ENCODE measurements around the gene GRID2.

GRID2 gene

GRCh38 chr4:92580816-92581215, 277.1 kb downstream of the GRID2 start:
- TF ChIP-seq GATA1 (IDR thresholded peaks at IDR 0.05; ENCODE audit: low read depth, low read length) (no peak), POLR2A (IDR thresholded peaks at IDR 0.05; ENCODE audit: low read length) (no peak)
- no peak for DNase-seq

GRCh38 chr4:92599044-92599443, 295.3 kb downstream of the GRID2 start:
- no peak for DNase-seq
- no peak for TF ChIP-seq GATA1 (IDR thresholded peaks at IDR 0.05; ENCODE audit: low read depth, low read length)
- TF ChIP-seq POLR2A (IDR thresholded peaks at IDR 0.05; ENCODE audit: low read length) = no peak

- DNase-seq = no peak
- TF ChIP-seq GATA1 (IDR thresholded peaks at IDR 0.05; ENCODE audit: low read depth, low read length) = no peak
- TF ChIP-seq POLR2A (IDR thresholded peaks at IDR 0.05; ENCODE audit: low read length) = no peak
These were observed 296.9 kb downstream of the GRID2 start for GRCh38 chr4:92600638-92601037.

GRCh38 chr4:92606227-92606626, 302.5 kb downstream of the GRID2 start:
- no peak for TF ChIP-seq POLR2A (IDR thresholded peaks at IDR 0.05; ENCODE audit: low read length)
- TF ChIP-seq GATA1 (IDR thresholded peaks at IDR 0.05; ENCODE audit: low read depth, low read length) = no peak
- DNase-seq = no peak

GRCh38 chr4:92615049-92615448, 311.3 kb downstream of the GRID2 start:
- TF ChIP-seq POLR2A (IDR thresholded peaks at IDR 0.05; ENCODE audit: low read length) (no peak), GATA1 (IDR thresholded peaks at IDR 0.05; ENCODE audit: low read depth, low read length) (no peak)
- no peak for DNase-seq

GRCh38 chr4:92618968-92619367, 315.2 kb downstream of the GRID2 start:
- no peak for DNase-seq
- TF ChIP-seq GATA1 (IDR thresholded peaks at IDR 0.05; ENCODE audit: low read depth, low read length) = no peak
- no peak for TF ChIP-seq POLR2A (IDR thresholded peaks at IDR 0.05; ENCODE audit: low read length)

GRCh38 chr4:92629302-92629701, 325.5 kb downstream of the GRID2 start:
- no peak for TF ChIP-seq GATA1 (IDR thresholded peaks at IDR 0.05; ENCODE audit: low read depth, low read length)
- no peak for TF ChIP-seq POLR2A (IDR thresholded peaks at IDR 0.05; ENCODE audit: low read length)
- no peak for DNase-seq

GRCh38 chr4:92634882-92635281, 331.1 kb downstream of the GRID2 start:
- no peak for TF ChIP-seq POLR2A (IDR thresholded peaks at IDR 0.05; ENCODE audit: low read length)
- TF ChIP-seq GATA1 (IDR thresholded peaks at IDR 0.05; ENCODE audit: low read depth, low read length) = no peak
- no peak for DNase-seq

GRCh38 chr4:92636038-92636806, 332.5 kb downstream of the GRID2 start:
- TF ChIP-seq GATA1 (IDR thresholded peaks at IDR 0.05; ENCODE audit: low read depth, low read length) (no peak), POLR2A (IDR thresholded peaks at IDR 0.05; ENCODE audit: low read length) (no peak)
- no peak for DNase-seq

- TF ChIP-seq GATA1 (IDR thresholded peaks at IDR 0.05; ENCODE audit: low read depth, low read length) (no peak), POLR2A (IDR thresholded peaks at IDR 0.05; ENCODE audit: low read length) (no peak)
- DNase-seq = no peak
These were observed 337.6 kb downstream of the GRID2 start for GRCh38 chr4:92641409-92641808.

- TF ChIP-seq POLR2A (IDR thresholded peaks at IDR 0.05; ENCODE audit: low read length) = no peak
- TF ChIP-seq GATA1 (IDR thresholded peaks at IDR 0.05; ENCODE audit: low read depth, low read length) = no peak
- DNase-seq = no peak
These were observed 343.1 kb downstream of the GRID2 start for GRCh38 chr4:92646826-92647225.

GRCh38 chr4:92651536-92651935, 347.8 kb downstream of the GRID2 start:
- DNase-seq = no peak
- TF ChIP-seq POLR2A (IDR thresholded peaks at IDR 0.05; ENCODE audit: low read length) (no peak), GATA1 (IDR thresholded peaks at IDR 0.05; ENCODE audit: low read depth, low read length) (no peak)

- DNase-seq = no peak
- no peak for TF ChIP-seq POLR2A (IDR thresholded peaks at IDR 0.05; ENCODE audit: low read length)
- no peak for TF ChIP-seq GATA1 (IDR thresholded peaks at IDR 0.05; ENCODE audit: low read depth, low read length)
These were observed 350.3 kb downstream of the GRID2 start for GRCh38 chr4:92654084-92654483.

- TF ChIP-seq GATA1 (IDR thresholded peaks at IDR 0.05; ENCODE audit: low read depth, low read length) = no peak
- TF ChIP-seq POLR2A (IDR thresholded peaks at IDR 0.05; ENCODE audit: low read length) = no peak
- DNase-seq = no peak
These were observed 353.9 kb downstream of the GRID2 start for GRCh38 chr4:92657695-92658094.

GRCh38 chr4:92658318-92658717, 354.6 kb downstream of the GRID2 start:
- TF ChIP-seq GATA1 (IDR thresholded peaks at IDR 0.05; ENCODE audit: low read depth, low read length) = no peak
- no peak for TF ChIP-seq POLR2A (IDR thresholded peaks at IDR 0.05; ENCODE audit: low read length)
- DNase-seq = no peak

Data from erythroblast (primary cell).